HAP-1 (cell line): ENCODE results near the gene AKNAD1.
A peak's percentile ranks its signal among the peaks of the same experiment; 100 is the strongest.
"Not testable (repeated sequence)": the region's sequence is repeated elsewhere in the genome, so short reads cannot be mapped to it uniquely, and the experiment has no call there.

Source experiments
- DNase-seq, 2 experiments: peaks; one replicate each; pipeline ENCODE4 v3.0.0-alpha.2; 2016 to 2020; ENCODE audit warnings: low spot score in 2 of 2
- H3K27me3 ChIP-seq: fragments of 250-450 bp; sonication (Bioruptor Pico); 2 replicates; pipeline ENCODE4 v1.5.1; 2020; ENCODE audit warnings: low read depth, mild to moderate bottlenecking, moderate library complexity
- H3K36me3 ChIP-seq: fragments of 250-450 bp; sonication (Bioruptor Pico); replicated peaks from 2 replicates; pipeline ENCODE4 v1.5.1; 2020; ENCODE audit warnings: mild to moderate bottlenecking
- H3K4me1 ChIP-seq: fragments of 250-450 bp; sonication (Bioruptor Pico); 2 replicates; pipeline ENCODE4 v1.5.1; 2020; ENCODE audit warnings: mild to moderate bottlenecking
- H3K4me3 ChIP-seq: fragments of 250-450 bp; sonication (Bioruptor Pico); 2 replicates; pipeline ENCODE4 v1.5.1; 2020; ENCODE audit warnings: mild to moderate bottlenecking, moderate library complexity
- H3K9me3 ChIP-seq: fragments of 250-450 bp; sonication (Bioruptor Pico); 2 replicates; pipeline ENCODE4 v1.5.1; 2020; ENCODE audit warnings: mild to moderate bottlenecking, moderate library complexity
- in situ Hi-C: fragments of 300-500 bp; cut with MboI; formaldehyde crosslinking; loops from 3 replicates; pipeline ENCODE4 v1.14.3; 2020; ENCODE audit warnings: low sequenced_read_pairs, inconsistent platforms, mixed read lengths

The AKNAD1 gene

GRCh38 chr1:108814343-108815125 is 42.4 kb downstream of the AKNAD1 start:
- peaks cover 45% of the 10 kb centered on the region for H3K4me1 ChIP-seq
- no peak overlapping the region for H3K4me3 ChIP-seq
- no peaks in the 10 kb centered on the region for H3K9me3 ChIP-seq
- DNase-seq = peak in 1 of 2 experiments; percentile 44
- no peaks in the 10 kb centered on the region for H3K27me3 ChIP-seq
- in situ Hi-C loops = no loop called here
- no peaks in the 10 kb centered on the region for H3K36me3 ChIP-seq

GRCh38 chr1:108813326-108813725 is 43.6 kb downstream of the AKNAD1 start:
- no peak for DNase-seq
- Histone ChIP-seq H3K4me3 (no peak overlapping the region), H3K36me3 (no peaks in the 10 kb centered on the region), H3K9me3 (no peaks in the 10 kb centered on the region), H3K27me3 (no peaks in the 10 kb centered on the region), H3K4me1 (peaks cover 45% of the 10 kb centered on the region)
- in situ Hi-C loops = no loop called here

- Histone ChIP-seq H3K9me3 (no peaks in the 10 kb centered on the region), H3K27me3 (no peaks in the 10 kb centered on the region), H3K36me3 (no peaks in the 10 kb centered on the region), H3K4me3 (no peak overlapping the region), H3K4me1 (peaks cover 40% of the 10 kb centered on the region)
- in situ Hi-C loops = no loop called here
- peak; percentile 47 to 91 for DNase-seq
Observed at GRCh38 chr1:108811611-108812010, 45.3 kb downstream of the AKNAD1 start.

- DNase-seq = no peak
- Histone ChIP-seq H3K36me3 (peaks cover 5% of the 10 kb centered on the region; the same call in 1 of the 2 replicates), H3K4me1 (peaks cover 18% of the 10 kb centered on the region), H3K9me3 (no peaks in the 10 kb centered on the region), H3K27me3 (no peaks in the 10 kb centered on the region), H3K4me3 (no peak overlapping the region)
- in situ Hi-C loops = no loop called here
Observed at GRCh38 chr1:108808438-108808837, 48.5 kb downstream of the AKNAD1 start.

GRCh38 chr1:108803548-108803947 is 53.3 kb downstream of the AKNAD1 start:
- DNase-seq = no peak
- Histone ChIP-seq H3K4me3 (no peak overlapping the region), H3K27me3 (no peaks in the 10 kb centered on the region), H3K36me3 (peaks cover 5% of the 10 kb centered on the region; the same call in 1 of the 2 replicates), H3K9me3 (no peaks in the 10 kb centered on the region), H3K4me1 (no peaks in the 10 kb centered on the region)
- in situ Hi-C loops = no loop called here

- Histone ChIP-seq H3K27me3 (no peaks in the 10 kb centered on the region), H3K9me3 (no peaks in the 10 kb centered on the region), H3K4me3 (no peak overlapping the region), H3K4me1 (no peaks in the 10 kb centered on the region), H3K36me3 (peaks cover 2% of the 10 kb centered on the region; the same call in 1 of the 2 replicates)
- DNase-seq = no peak
- in situ Hi-C loops = no loop called here
Observed at GRCh38 chr1:108801101-108801500, 55.8 kb downstream of the AKNAD1 start.

GRCh38 chr1:108799001-108799400 is 57.9 kb downstream of the AKNAD1 start:
- no peaks in the 10 kb centered on the region for H3K9me3 ChIP-seq
- H3K36me3 ChIP-seq = no peaks in the 10 kb centered on the region; the same call in 1 of the 2 replicates
- in situ Hi-C loops = no loop called here
- no peak for DNase-seq
- no peak overlapping the region for H3K4me3 ChIP-seq
- no peaks in the 10 kb centered on the region for H3K27me3 ChIP-seq
- no peaks in the 10 kb centered on the region for H3K4me1 ChIP-seq

- Histone ChIP-seq H3K4me3 (no peak overlapping the region), H3K27me3 (no peaks in the 10 kb centered on the region), H3K36me3 (peaks cover 4% of the 10 kb centered on the region), H3K9me3 (peaks cover 2% of the 10 kb centered on the region; the same call in 1 of the 2 replicates), H3K4me1 (no peaks in the 10 kb centered on the region)
- no peak for DNase-seq
- in situ Hi-C loops = no loop called here
Observed at GRCh38 chr1:108792420-108792819, 64.5 kb downstream of the AKNAD1 start.

- Histone ChIP-seq H3K4me3 (no peak overlapping the region), H3K9me3 (peaks cover 2% of the 10 kb centered on the region; the same call in 1 of the 2 replicates), H3K4me1 (no peaks in the 10 kb centered on the region), H3K36me3 (peaks cover 4% of the 10 kb centered on the region), H3K27me3 (no peaks in the 10 kb centered on the region)
- in situ Hi-C loops = no loop called here
- DNase-seq = no peak
Observed at GRCh38 chr1:108791790-108792189, 65.1 kb downstream of the AKNAD1 start.

- DNase-seq = no peak
- in situ Hi-C loops = no loop called here
- Histone ChIP-seq H3K4me3 (no peak overlapping the region), H3K27me3 (no peaks in the 10 kb centered on the region), H3K36me3 (peaks cover 6% of the 10 kb centered on the region; the same call in 1 of the 2 replicates), H3K4me1 (no peaks in the 10 kb centered on the region), H3K9me3 (peaks cover 9% of the 10 kb centered on the region)
Observed at GRCh38 chr1:108785880-108786279, 71.0 kb downstream of the AKNAD1 start.

GRCh38 chr1:108785264-108785663 is 71.6 kb downstream of the AKNAD1 start:
- H3K9me3 ChIP-seq = peaks cover 9% of the 10 kb centered on the region
- DNase-seq = no peak
- H3K36me3 ChIP-seq = peaks cover 6% of the 10 kb centered on the region; the same call in 1 of the 2 replicates
- in situ Hi-C loops = no loop called here
- H3K4me1 ChIP-seq = no peaks in the 10 kb centered on the region
- no peak overlapping the region for H3K4me3 ChIP-seq
- no peaks in the 10 kb centered on the region for H3K27me3 ChIP-seq

- DNase-seq, H3K27me3 ChIP-seq, H3K4me3 ChIP-seq, H3K4me1 ChIP-seq, in situ Hi-C loops, H3K9me3 ChIP-seq: not testable (repeated sequence)
- peaks cover 16% of the 10 kb centered on the region for H3K36me3 ChIP-seq
Observed at GRCh38 chr1:108781575-108781944, 75.3 kb downstream of the AKNAD1 start.

GRCh38 chr1:108780937-108781574 is 75.8 kb downstream of the AKNAD1 start:
- peak in 1 of 2 experiments; percentile 39 for DNase-seq
- Histone ChIP-seq H3K27me3 (no peaks in the 10 kb centered on the region), H3K4me1 (no peaks in the 10 kb centered on the region), H3K36me3 (peaks cover 19% of the 10 kb centered on the region), H3K9me3 (peaks cover 9% of the 10 kb centered on the region), H3K4me3 (no peak overlapping the region)
- in situ Hi-C loops = no loop called here

- Histone ChIP-seq H3K27me3 (no peaks in the 10 kb centered on the region), H3K4me1 (no peaks in the 10 kb centered on the region), H3K4me3 (no peak overlapping the region), H3K36me3 (peaks cover 15% of the 10 kb centered on the region), H3K9me3 (no peaks in the 10 kb centered on the region)
- no peak for DNase-seq
- in situ Hi-C loops = no loop called here
Observed at GRCh38 chr1:108779455-108779854, 77.4 kb downstream of the AKNAD1 start.
